Body of pancreas (tissue), 4 donors: ENCODE results near the gene NOB1. TPM values are rescaled to one million over a fixed set of nuclear protein-coding genes. Genes with fewer than 3 reads are reported as not detected.

ENCODE experiments used
- ATAC-seq: fragments of 150-250 bp; one replicate; pipeline ENCODE4 v1.9.1; 2016
- DNase-seq, 4 donors: peaks; one replicate each; pipeline ENCODE4 v3.0.0-alpha.2; 2019
- H3K27ac ChIP-seq, 4 donors: fragments of 200-600 bp; sonication (generic); 1 replicate in 3 of 4; 2 replicates in 1 of 4; pipeline versions ENCODE4 v1.5.1 to v1.6.1; 2016 to 2019; ENCODE audit warnings: mild to moderate bottlenecking in 1 of 4, mixed read lengths in 1 of 4, moderate library complexity in 1 of 4
- H3K27me3 ChIP-seq, 2 donors: fragments of 200-600 bp; sonication (generic); one replicate each; pipeline ENCODE4 v1.6.0; 2016; ENCODE audit warnings: mild to moderate bottlenecking in 1 of 2
- H3K36me3 ChIP-seq, 2 donors: fragments of 200-600 bp; sonication (generic); replicated peaks in 1 of 2; 2 replicates each; pipeline ENCODE4 v1.5.1; 2016; ENCODE audit warnings: low read depth in 2 of 2; ENCODE audit not compliant: insufficient read depth in 1 of 2
- H3K4me1 ChIP-seq: fragments of 200-600 bp; sonication (generic); one replicate; pipeline ENCODE4 v1.6.0; 2016
- H3K4me3 ChIP-seq, 2 donors: fragments of 200-600 bp; sonication (generic); 1 replicate in 1 of 2; 2 replicates in 1 of 2; pipeline ENCODE4 v1.5.1; 2016 to 2019
- H3K9me3 ChIP-seq, 3 donors: fragments of 200-600 bp; sonication (generic); 1 replicate in 2 of 3; 2 replicates in 1 of 3; pipeline ENCODE4 v1.5.1; 2016
- POLR2A ChIP-seq, 3 donors: fragments of 450-650 bp; IDR thresholded peaks; one replicate each; pipeline ENCODE4 v1.6.1; 2016; ENCODE audit warnings: antibody characterized with exemption in 3 of 3, mild to moderate bottlenecking in 2 of 3
- WGBS, 2 donors: methylation state at CpG; one replicate each; pipeline ENCODE4 v1.1.5; 2017; 5-methylcytosine and 5-hydroxymethylcytosine counted together
- intact Hi-C: fragments of 100-400 bp; cut with DNase I; formaldehyde crosslinking; loops from one replicate; pipeline ENCODE4 v1.15.1; 2023
- small RNA-seq: library from RNA; depleted of rRNA; stranded (forward); fragments of <200 nt; gene quantifications from one replicate; pipeline ENCODE3, GENCODE V24; 2016
- total RNA-seq, 2 donors: library from RNA; depleted of rRNA; stranded (reverse); fragments of >200 nt; gene quantifications; one replicate each; pipeline ENCODE4 v1.1.0, GENCODE V29; 2016
- TF ChIP-seq, protein P1 (sequence below), 7 experiments: fragments of 450-650 bp in 4 of 7; fragments of 200-600 bp in 3 of 7; sonication (generic) in 3 of 7; IDR thresholded peaks; one replicate each; pipeline ENCODE4 v1.5.1; 2016 to 2019; ENCODE audit warnings: antibody characterized with exemption in 7 of 7

NOB1 gene
- total RNA-seq, 2 donors from 2014 or later: 28.0 to 69.0 TPM

GRCh38 chr16:69699915-69700314 is 54.8 kb downstream of the NOB1 start:
- DNase-seq: no peak
- Histone ChIP-seq H3K36me3 (peaks cover 0 to 3% of the 10 kb centered on the region in 2 donors), H3K4me3 (no peak overlapping the region), H3K27me3 (no peaks in the 10 kb centered on the region), H3K27ac (no peak overlapping the region), H3K9me3 (no peaks in the 10 kb centered on the region), H3K4me1 (peaks cover 23% of the 10 kb centered on the region)
- intact Hi-C loops: no loop called here
- no peak for ATAC-seq
- no peak for TF ChIP-seq POLR2A (IDR thresholded peaks at IDR 0.05)
- TF ChIP-seq, protein P1, sequence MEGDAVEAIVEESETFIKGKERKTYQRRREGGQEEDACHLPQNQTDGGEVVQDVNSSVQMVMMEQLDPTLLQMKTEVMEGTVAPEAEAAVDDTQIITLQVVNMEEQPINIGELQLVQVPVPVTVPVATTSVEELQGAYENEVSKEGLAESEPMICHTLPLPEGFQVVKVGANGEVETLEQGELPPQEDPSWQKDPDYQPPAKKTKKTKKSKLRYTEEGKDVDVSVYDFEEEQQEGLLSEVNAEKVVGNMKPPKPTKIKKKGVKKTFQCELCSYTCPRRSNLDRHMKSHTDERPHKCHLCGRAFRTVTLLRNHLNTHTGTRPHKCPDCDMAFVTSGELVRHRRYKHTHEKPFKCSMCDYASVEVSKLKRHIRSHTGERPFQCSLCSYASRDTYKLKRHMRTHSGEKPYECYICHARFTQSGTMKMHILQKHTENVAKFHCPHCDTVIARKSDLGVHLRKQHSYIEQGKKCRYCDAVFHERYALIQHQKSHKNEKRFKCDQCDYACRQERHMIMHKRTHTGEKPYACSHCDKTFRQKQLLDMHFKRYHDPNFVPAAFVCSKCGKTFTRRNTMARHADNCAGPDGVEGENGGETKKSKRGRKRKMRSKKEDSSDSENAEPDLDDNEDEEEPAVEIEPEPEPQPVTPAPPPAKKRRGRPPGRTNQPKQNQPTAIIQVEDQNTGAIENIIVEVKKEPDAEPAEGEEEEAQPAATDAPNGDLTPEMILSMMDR (IDR thresholded peaks at IDR 0.05): no peak
- 88 to 95% methylated on average over 1 of the region's 1 CpG for WGBS, 2 donors

DNA sequence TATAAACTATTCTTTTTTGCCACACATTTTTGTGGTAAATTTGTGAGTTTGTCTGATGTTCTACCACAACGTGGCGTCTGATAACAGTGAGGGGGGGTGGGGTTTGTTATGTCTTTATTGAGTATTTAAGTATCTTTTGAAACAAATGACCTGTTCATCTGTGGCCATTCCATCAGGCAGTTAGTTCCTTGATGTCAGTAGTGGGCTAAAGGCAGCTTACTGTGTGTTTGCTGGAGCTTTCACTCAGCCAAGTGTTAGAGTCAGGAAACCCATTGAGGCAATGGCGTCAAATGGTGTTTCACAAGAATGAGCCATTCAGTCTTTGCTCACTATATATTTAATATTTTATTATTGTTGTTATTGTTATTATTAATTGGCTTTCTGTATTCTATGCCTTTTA is 56.3 kb downstream of the NOB1 start:
- Histone ChIP-seq H3K4me1 (peaks cover 23% of the 10 kb centered on the region), H3K27me3 (no peaks in the 10 kb centered on the region), H3K27ac (no peak overlapping the region), H3K9me3 (no peaks in the 10 kb centered on the region), H3K36me3 (peaks cover 0 to 14% of the 10 kb centered on the region in 2 donors), H3K4me3 (no peak overlapping the region)
- TF ChIP-seq, protein P1 (IDR thresholded peaks at IDR 0.05): no peak
- no peak for TF ChIP-seq POLR2A (IDR thresholded peaks at IDR 0.05)
- ATAC-seq (no peak), DNase-seq (no peak)
- WGBS, 2 donors: 89 to 93% methylated on average over 3 of the region's 3 CpGs
- intact Hi-C loops: no loop called here

DNA sequence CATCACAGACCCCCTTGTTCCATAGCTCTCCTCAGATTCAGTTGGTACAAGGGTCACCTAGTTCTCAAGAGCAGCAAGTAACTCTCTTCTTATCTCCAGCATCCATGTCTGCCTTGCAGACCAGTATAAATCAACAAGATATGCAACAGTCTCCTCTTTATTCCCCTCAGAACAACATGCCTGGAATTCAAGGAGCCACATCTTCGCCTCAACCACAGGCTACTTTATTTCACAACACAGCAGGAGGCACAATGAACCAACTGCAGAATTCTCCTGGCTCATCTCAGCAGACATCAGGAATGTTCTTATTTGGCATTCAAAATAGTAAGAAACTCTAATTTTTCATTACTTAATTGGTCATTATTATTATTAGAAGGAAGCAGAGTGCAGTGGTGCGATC is 60.8 kb downstream of the NOB1 start:
- intact Hi-C loops: no loop called here
- Histone ChIP-seq H3K27me3 (no peaks in the 10 kb centered on the region), H3K27ac (no peak overlapping the region), H3K4me1 (no peaks in the 10 kb centered on the region), H3K4me3 (no peak overlapping the region), H3K9me3 (no peaks in the 10 kb centered on the region), H3K36me3 (peaks cover 0 to 32% of the 10 kb centered on the region in 2 donors)
- TF ChIP-seq POLR2A (IDR thresholded peaks at IDR 0.05): no peak
- TF ChIP-seq, protein P1 (IDR thresholded peaks at IDR 0.05): no peak
- no peak for DNase-seq
- whole genome bisulfite sequencing, 2 donors: 100% methylated on average over 2 of the region's 2 CpGs
- ATAC-seq: no peak

- no peak for DNase-seq
- intact Hi-C loops: no loop called here
- Histone ChIP-seq H3K36me3 (peaks cover 0 to 32% of the 10 kb centered on the region in 2 donors), H3K9me3 (no peaks in the 10 kb centered on the region), H3K4me3 (no peak overlapping the region), H3K27ac (no peak overlapping the region), H3K27me3 (no peaks in the 10 kb centered on the region), H3K4me1 (no peaks in the 10 kb centered on the region)
- 81 to 82% methylated on average over 4 of the region's 4 CpGs for WGBS, 2 donors
- no peak for ATAC-seq
- no peak for TF ChIP-seq POLR2A (IDR thresholded peaks at IDR 0.05)
- TF ChIP-seq, protein P1 (IDR thresholded peaks at IDR 0.05): no peak
These were observed 62.5 kb downstream of the NOB1 start for GRCh38 chr16:69691980-69692911.

Small RNAs within 50 kb of the gene (small RNA-seq; reads per million reads assigned to genes)
- not detected for gene RF00091

Other genes starting within 250 kb of the NOB1 start
- gene NFAT5, start 189.0 kb downstream of the NOB1 start, total RNA-seq: 10 to 100 TPM; 38.1 to 38.9 TPM
- gene NQO1, start 28.4 kb downstream of the NOB1 start, total RNA-seq: 10 to 100 TPM; 26.5 to 36.6 TPM
- gene WWP2, start 7.4 kb upstream of the NOB1 start, total RNA-seq: 10 to 100 TPM; 34.8 to 78.8 TPM
- gene CLEC18A, start 196.4 kb upstream of the NOB1 start, total RNA-seq: 1 to 10 TPM in 1 of 2 donors, under 1 TPM in 1; 0.33 to 2.1 TPM